ENCODE results near the gene IGLON5. TPM values are rescaled to one million over a fixed set of nuclear protein-coding genes. Genes with fewer than 3 reads are reported as not detected.

IGLON5 gene
- total RNA-seq, 2 experiments from 2014 or later = not detected

DNA sequence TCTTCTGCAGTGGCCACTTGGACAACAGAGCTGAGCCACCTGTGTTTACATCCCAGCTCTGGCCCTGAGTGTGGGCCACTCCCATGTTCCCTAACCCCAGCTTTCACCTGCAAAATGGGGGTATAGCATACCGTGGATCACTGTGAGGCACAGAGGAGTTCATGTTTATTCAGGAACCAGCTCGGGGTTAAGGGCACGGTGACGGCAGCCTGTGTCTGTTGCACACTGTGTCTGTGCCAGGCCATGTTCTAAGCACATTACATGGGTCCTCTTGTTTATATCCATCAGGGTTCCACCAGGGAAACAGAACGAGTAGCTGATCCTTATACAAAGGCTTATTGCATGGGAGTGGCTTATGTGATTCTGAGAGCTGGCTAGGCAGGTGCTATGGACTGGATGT, 14.0 kb upstream of the IGLON5 start:
- Histone ChIP-seq H3K4me2 (ENCODE audit: low read length) (no peak overlapping the region), H3K36me3 (ENCODE audit: insufficient read depth, low read length) (no peaks in the 10 kb centered on the region), H3K27ac (ENCODE audit: low read depth, low read length, poor library complexity, severe bottlenecking) (no peak overlapping the region), H2AFZ (ENCODE audit: low read length) (no peak overlapping the region), H3K9me3 (ENCODE audit: low read length) (no peaks in the 10 kb centered on the region), H3K4me3 (ENCODE audit: low read depth, low read length, poor library complexity, severe bottlenecking) (no peak overlapping the region), H3K9me2 (ENCODE audit: insufficient read depth, low read length) (no peaks in the 10 kb centered on the region), H4K20me1 (ENCODE audit: insufficient read depth, low read length) (no peaks in the 10 kb centered on the region), H3K79me2 (ENCODE audit: insufficient read depth, low read depth, low read length) (no peaks in the 10 kb centered on the region), H3K4me1 (ENCODE audit: insufficient read depth, low read length, poor library complexity, severe bottlenecking) (no peaks in the 10 kb centered on the region)
- TF ChIP-seq, protein P1, sequence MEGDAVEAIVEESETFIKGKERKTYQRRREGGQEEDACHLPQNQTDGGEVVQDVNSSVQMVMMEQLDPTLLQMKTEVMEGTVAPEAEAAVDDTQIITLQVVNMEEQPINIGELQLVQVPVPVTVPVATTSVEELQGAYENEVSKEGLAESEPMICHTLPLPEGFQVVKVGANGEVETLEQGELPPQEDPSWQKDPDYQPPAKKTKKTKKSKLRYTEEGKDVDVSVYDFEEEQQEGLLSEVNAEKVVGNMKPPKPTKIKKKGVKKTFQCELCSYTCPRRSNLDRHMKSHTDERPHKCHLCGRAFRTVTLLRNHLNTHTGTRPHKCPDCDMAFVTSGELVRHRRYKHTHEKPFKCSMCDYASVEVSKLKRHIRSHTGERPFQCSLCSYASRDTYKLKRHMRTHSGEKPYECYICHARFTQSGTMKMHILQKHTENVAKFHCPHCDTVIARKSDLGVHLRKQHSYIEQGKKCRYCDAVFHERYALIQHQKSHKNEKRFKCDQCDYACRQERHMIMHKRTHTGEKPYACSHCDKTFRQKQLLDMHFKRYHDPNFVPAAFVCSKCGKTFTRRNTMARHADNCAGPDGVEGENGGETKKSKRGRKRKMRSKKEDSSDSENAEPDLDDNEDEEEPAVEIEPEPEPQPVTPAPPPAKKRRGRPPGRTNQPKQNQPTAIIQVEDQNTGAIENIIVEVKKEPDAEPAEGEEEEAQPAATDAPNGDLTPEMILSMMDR (conservative IDR thresholded peaks at IDR 0.05; ENCODE audit: low read length) = no peak
- TF ChIP-seq EZH2phosphoT487 (IDR thresholded peaks at IDR 0.05; ENCODE audit: borderline replicate concordance, low read depth, low read length) = no peak
- intact Hi-C loops (cut with micrococcal nuclease; ENCODE audit: unreplicated experiment) = no loop called here
- POLR2A ChIA-PET = no interaction called here
- no TSS peak for BruUV-seq (replicated peaks)
- DNase-seq (ENCODE audit: low spot score) = no peak
- CTCF ChIA-PET (ENCODE audit: unreplicated experiment) = no interaction called here

- Histone ChIP-seq H3K9me2 (ENCODE audit: insufficient read depth, low read length) (no peaks in the 10 kb centered on the region), H3K9me3 (ENCODE audit: low read length) (no peaks in the 10 kb centered on the region), H4K20me1 (ENCODE audit: insufficient read depth, low read length) (no peaks in the 10 kb centered on the region), H3K4me2 (ENCODE audit: low read length) (no peak overlapping the region), H3K36me3 (ENCODE audit: insufficient read depth, low read length) (no peaks in the 10 kb centered on the region), H3K79me2 (ENCODE audit: insufficient read depth, low read depth, low read length) (no peaks in the 10 kb centered on the region), H3K4me1 (ENCODE audit: insufficient read depth, low read length, poor library complexity, severe bottlenecking) (no peaks in the 10 kb centered on the region), H3K4me3 (ENCODE audit: low read depth, low read length, poor library complexity, severe bottlenecking) (no peak overlapping the region), H3K27ac (ENCODE audit: low read depth, low read length, poor library complexity, severe bottlenecking) (no peak overlapping the region), H2AFZ (ENCODE audit: low read length) (no peak overlapping the region)
- TF ChIP-seq, protein P1 (conservative IDR thresholded peaks at IDR 0.05; ENCODE audit: low read length) = no peak
- TF ChIP-seq EZH2phosphoT487 (IDR thresholded peaks at IDR 0.05; ENCODE audit: borderline replicate concordance, low read depth, low read length) = no peak
- no TSS peak for BruUV-seq (replicated peaks)
- intact Hi-C loops (cut with micrococcal nuclease; ENCODE audit: unreplicated experiment) = no loop called here
- ChIA-PET CTCF (ENCODE audit: unreplicated experiment) (no interaction called here), POLR2A (interaction anchor here (0.6 kb wide), 1 partner anchor 111 kb away, joined by 6 read pairs; no protein-coding TSS in a partner anchor)
- no peak for DNase-seq (ENCODE audit: low spot score)
Measured at GRCh38 chr19:51301266-51301665, 10.2 kb upstream of the IGLON5 start.

- ChIA-PET CTCF (ENCODE audit: unreplicated experiment) (no interaction called here), POLR2A (no interaction called here)
- H3K9me3 ChIP-seq (ENCODE audit: low read length) = peaks cover 19% of the 10 kb centered on the region; the same call in 1 of the 2 replicates
- H3K79me2 ChIP-seq (ENCODE audit: insufficient read depth, low read depth, low read length) = no peaks in the 10 kb centered on the region
- TF ChIP-seq EZH2phosphoT487 (IDR thresholded peaks at IDR 0.05; ENCODE audit: borderline replicate concordance, low read depth, low read length) = no peak
- TF ChIP-seq, protein P1 (conservative IDR thresholded peaks at IDR 0.05; ENCODE audit: low read length) = no peak
- no peak overlapping the region for H3K27ac ChIP-seq (ENCODE audit: low read depth, low read length, poor library complexity, severe bottlenecking)
- H3K4me2 ChIP-seq (ENCODE audit: low read length) = no peak overlapping the region
- no peak overlapping the region for H3K4me3 ChIP-seq (ENCODE audit: low read depth, low read length, poor library complexity, severe bottlenecking)
- H3K36me3 ChIP-seq (ENCODE audit: insufficient read depth, low read length) = no peaks in the 10 kb centered on the region
- H3K9me2 ChIP-seq (ENCODE audit: insufficient read depth, low read length) = no peaks in the 10 kb centered on the region
- intact Hi-C loops (cut with micrococcal nuclease; ENCODE audit: unreplicated experiment) = no loop called here
- no peak for DNase-seq (ENCODE audit: low spot score)
- no TSS peak for BruUV-seq (replicated peaks)
- no peaks in the 10 kb centered on the region for H4K20me1 ChIP-seq (ENCODE audit: insufficient read depth, low read length)
- no peaks in the 10 kb centered on the region for H3K4me1 ChIP-seq (ENCODE audit: insufficient read depth, low read length, poor library complexity, severe bottlenecking)
- H2AFZ ChIP-seq (ENCODE audit: low read length) = no peak overlapping the region
Measured at GRCh38 chr19:51305479-51305878, 6.0 kb upstream of the IGLON5 start.

Measured in OCI-LY7 (cell line).